Measurements from ENCODE around the gene CYP3A4.
A peak's percentile ranks its signal among the peaks of the same experiment; 100 is the strongest.

CYP3A4 gene

GRCh38 chr7:99720800-99721595 lies 63.0 kb downstream of the CYP3A4 start:
- in situ Hi-C loops (cut with HindIII; ENCODE audit: low pct_unique_long_range_greater_than_20kb, low sequenced_read_pairs) = no loop called here
- no peak for TF ChIP-seq JUND (IDR thresholded peaks at IDR 0.05; ENCODE audit: low read depth)
- no peak for DNase-seq (ENCODE audit: low read depth in 1 of 2, low spot score in 1 of 2)

GRCh38 chr7:99719996-99720769 lies 63.8 kb downstream of the CYP3A4 start:
- TF ChIP-seq JUND (IDR thresholded peaks at IDR 0.05; ENCODE audit: low read depth) = no peak
- no peak for DNase-seq (ENCODE audit: low read depth in 1 of 2, low spot score in 1 of 2)
- in situ Hi-C loops (cut with HindIII; ENCODE audit: low pct_unique_long_range_greater_than_20kb, low sequenced_read_pairs) = no loop called here

- in situ Hi-C loops (cut with HindIII; ENCODE audit: low pct_unique_long_range_greater_than_20kb, low sequenced_read_pairs) = no loop called here
- no peak for TF ChIP-seq JUND (IDR thresholded peaks at IDR 0.05; ENCODE audit: low read depth)
- DNase-seq (ENCODE audit: low read depth in 1 of 2, low spot score in 1 of 2) = no peak
Measured at GRCh38 chr7:99713995-99714570, 69.9 kb downstream of the CYP3A4 start.

GRCh38 chr7:99709838-99710578 lies 74.0 kb downstream of the CYP3A4 start:
- no peak for DNase-seq (ENCODE audit: low read depth in 1 of 2, low spot score in 1 of 2)
- in situ Hi-C loops (cut with HindIII; ENCODE audit: low pct_unique_long_range_greater_than_20kb, low sequenced_read_pairs) = no loop called here
- no peak for TF ChIP-seq JUND (IDR thresholded peaks at IDR 0.05; ENCODE audit: low read depth)

- in situ Hi-C loops (cut with HindIII; ENCODE audit: low pct_unique_long_range_greater_than_20kb, low sequenced_read_pairs) = no loop called here
- DNase-seq (ENCODE audit: low read depth in 1 of 2, low spot score in 1 of 2) = no peak
- TF ChIP-seq JUND (IDR thresholded peaks at IDR 0.05; ENCODE audit: low read depth) = no peak
Measured at GRCh38 chr7:99709260-99709659, 74.7 kb downstream of the CYP3A4 start.

GRCh38 chr7:99707096-99707495 lies 76.9 kb downstream of the CYP3A4 start:
- DNase-seq (ENCODE audit: low read depth in 1 of 2, low spot score in 1 of 2) = peak in 1 of 2 experiments; percentile 22
- TF ChIP-seq JUND (IDR thresholded peaks at IDR 0.05; ENCODE audit: low read depth) = no peak
- in situ Hi-C loops (cut with HindIII; ENCODE audit: low pct_unique_long_range_greater_than_20kb, low sequenced_read_pairs) = no loop called here
